Right lobe of liver (tissue), 4 donors: ENCODE results near the gene NUP214.

ENCODE experiments used
- POLR2A ChIP-seq: fragments of 450-650 bp; IDR thresholded peaks from one replicate; pipeline ENCODE4 v1.6.1; 2017; ENCODE audit warnings: antibody characterized with exemption, mild to moderate bottlenecking
- TF ChIP-seq, protein P1 (sequence below), 4 donors: fragments of 200-600 bp in 3 of 4; fragments of 450-650 bp in 1 of 4; IDR thresholded peaks; one replicate each; pipeline versions ENCODE4 v1.5.1 to v1.8.0; 2016 to 2022; ENCODE audit warnings: antibody characterized with exemption in 4 of 4, mild to moderate bottlenecking in 2 of 4
- donor health status: DM: no; HTN: no; CAD: no.
- donor health status: DM: no; HTN: no; CAD: no.
- donor health status: DM: no; HTN: yes; CAD: no.

DNA sequence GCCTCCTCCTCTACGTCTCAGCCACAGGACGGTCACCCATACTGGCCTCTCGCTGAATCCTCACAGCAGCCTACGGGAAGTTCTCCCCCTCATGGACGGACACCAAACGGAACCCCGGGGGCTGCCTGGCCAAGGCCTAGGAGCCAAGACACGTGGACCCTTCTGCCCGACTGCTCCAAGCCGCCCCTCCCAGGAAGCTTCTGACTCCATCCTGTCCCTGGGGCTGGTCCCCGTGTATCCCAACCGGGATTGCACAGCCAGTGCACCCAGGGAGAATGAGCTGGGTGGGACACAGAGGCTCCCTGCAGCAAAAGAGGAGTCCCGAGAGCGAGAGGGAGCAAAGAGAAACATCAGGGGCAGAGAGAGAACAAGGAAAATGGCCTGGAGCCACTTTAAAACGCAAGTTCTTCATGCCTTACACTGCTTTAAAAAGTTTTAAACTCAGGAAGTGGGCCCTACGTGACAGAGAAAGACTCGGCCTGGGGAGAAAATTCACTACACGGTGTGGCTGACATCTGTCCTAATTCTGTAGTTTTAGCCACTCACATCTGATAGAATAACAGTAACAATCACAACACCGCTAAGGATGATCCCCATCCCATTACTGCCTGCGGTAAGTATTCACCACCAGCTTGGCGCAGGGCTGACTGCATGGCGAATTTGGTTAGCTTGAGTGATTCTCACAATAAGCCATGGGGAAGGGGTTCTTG, 147.9 kb downstream of the NUP214 start:
- TF ChIP-seq, protein P1, sequence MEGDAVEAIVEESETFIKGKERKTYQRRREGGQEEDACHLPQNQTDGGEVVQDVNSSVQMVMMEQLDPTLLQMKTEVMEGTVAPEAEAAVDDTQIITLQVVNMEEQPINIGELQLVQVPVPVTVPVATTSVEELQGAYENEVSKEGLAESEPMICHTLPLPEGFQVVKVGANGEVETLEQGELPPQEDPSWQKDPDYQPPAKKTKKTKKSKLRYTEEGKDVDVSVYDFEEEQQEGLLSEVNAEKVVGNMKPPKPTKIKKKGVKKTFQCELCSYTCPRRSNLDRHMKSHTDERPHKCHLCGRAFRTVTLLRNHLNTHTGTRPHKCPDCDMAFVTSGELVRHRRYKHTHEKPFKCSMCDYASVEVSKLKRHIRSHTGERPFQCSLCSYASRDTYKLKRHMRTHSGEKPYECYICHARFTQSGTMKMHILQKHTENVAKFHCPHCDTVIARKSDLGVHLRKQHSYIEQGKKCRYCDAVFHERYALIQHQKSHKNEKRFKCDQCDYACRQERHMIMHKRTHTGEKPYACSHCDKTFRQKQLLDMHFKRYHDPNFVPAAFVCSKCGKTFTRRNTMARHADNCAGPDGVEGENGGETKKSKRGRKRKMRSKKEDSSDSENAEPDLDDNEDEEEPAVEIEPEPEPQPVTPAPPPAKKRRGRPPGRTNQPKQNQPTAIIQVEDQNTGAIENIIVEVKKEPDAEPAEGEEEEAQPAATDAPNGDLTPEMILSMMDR (IDR thresholded peaks at IDR 0.05), result no peak
- TF ChIP-seq POLR2A, result no peak
